SU-DHL-6 (cell line): Measurements from ENCODE around the gene PAGE5.

Source experiments
- EZH2phosphoT487 ChIP-seq: fragments of 200-600 bp; sonication (generic), shearing (Covaris generic); conservative IDR thresholded peaks from 2 replicates; pipeline ENCODE4 v1.6.1; 2018; ENCODE audit warnings: mild to moderate bottlenecking, antibody characterized with exemption, low read length, moderate library complexity, mixed read lengths
- TF ChIP-seq, protein P1 (sequence below): fragments of 200-600 bp; sonication (generic); IDR thresholded peaks from one replicate; pipeline ENCODE4 v1.5.1; 2017; ENCODE audit warnings: antibody characterized with exemption, mild to moderate bottlenecking, low read length, moderate library complexity; ENCODE audit not compliant: insufficient read depth, poor library complexity, severe bottlenecking

DNA sequence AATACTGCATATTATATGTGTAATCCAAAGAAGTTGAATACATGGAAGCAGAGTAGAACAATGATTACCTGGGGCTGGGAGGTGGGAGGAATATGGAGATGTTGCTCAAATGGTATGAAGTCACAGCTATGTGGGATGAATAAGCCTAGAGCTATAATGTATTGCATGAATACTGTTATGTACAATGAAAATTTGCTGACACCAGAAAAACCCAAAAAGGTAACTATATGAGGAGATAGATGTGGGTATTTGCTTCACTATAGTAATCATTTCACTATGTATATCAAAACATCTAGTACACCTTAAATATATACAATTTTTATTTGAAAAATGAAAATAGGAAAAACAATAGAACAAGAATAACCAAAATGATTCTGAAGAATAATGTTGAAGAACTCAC is 33.4 kb downstream of the PAGE5 start:
- TF ChIP-seq, protein P1, sequence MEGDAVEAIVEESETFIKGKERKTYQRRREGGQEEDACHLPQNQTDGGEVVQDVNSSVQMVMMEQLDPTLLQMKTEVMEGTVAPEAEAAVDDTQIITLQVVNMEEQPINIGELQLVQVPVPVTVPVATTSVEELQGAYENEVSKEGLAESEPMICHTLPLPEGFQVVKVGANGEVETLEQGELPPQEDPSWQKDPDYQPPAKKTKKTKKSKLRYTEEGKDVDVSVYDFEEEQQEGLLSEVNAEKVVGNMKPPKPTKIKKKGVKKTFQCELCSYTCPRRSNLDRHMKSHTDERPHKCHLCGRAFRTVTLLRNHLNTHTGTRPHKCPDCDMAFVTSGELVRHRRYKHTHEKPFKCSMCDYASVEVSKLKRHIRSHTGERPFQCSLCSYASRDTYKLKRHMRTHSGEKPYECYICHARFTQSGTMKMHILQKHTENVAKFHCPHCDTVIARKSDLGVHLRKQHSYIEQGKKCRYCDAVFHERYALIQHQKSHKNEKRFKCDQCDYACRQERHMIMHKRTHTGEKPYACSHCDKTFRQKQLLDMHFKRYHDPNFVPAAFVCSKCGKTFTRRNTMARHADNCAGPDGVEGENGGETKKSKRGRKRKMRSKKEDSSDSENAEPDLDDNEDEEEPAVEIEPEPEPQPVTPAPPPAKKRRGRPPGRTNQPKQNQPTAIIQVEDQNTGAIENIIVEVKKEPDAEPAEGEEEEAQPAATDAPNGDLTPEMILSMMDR, result no peak
- TF ChIP-seq EZH2phosphoT487, result no peak
